Upper lobe of left lung (tissue), 6 donors: ENCODE data around the gene MOGAT1. TPM values are rescaled to one million over a fixed set of nuclear protein-coding genes. Genes with fewer than 3 reads are reported as not detected.

ENCODE experiments used
- ATAC-seq, 2 donors: fragments of 200-7000 bp; cut with Tn5 transposase; one replicate each; pipeline ENCODE4 v1.9.1; 2022; ENCODE audit warnings: mild to moderate bottlenecking in 2 of 2, moderate library complexity in 2 of 2; ENCODE audit not compliant: low FRiP score in 2 of 2
- DNase-seq, 2 donors: peaks; one replicate each; pipeline ENCODE4 v3.0.0-alpha.2; 2019 to 2020
- H3K27ac ChIP-seq, 4 donors: fragments of 200-600 bp; sonication (generic); one replicate each; pipeline ENCODE4 v1.5.1; 2016 to 2019
- H3K27me3 ChIP-seq, 4 donors: fragments of 200-600 bp; sonication (generic); one replicate each; pipeline ENCODE4 v1.5.1; 2017 to 2019
- H3K36me3 ChIP-seq, 4 donors: fragments of 200-600 bp; sonication (generic); one replicate each; pipeline ENCODE4 v1.5.1; 2016 to 2019
- H3K4me1 ChIP-seq, 4 donors: fragments of 200-600 bp; sonication (generic); one replicate each; pipeline ENCODE4 v1.5.1; 2018 to 2019
- H3K4me3 ChIP-seq, 4 donors: fragments of 200-600 bp; sonication (generic); one replicate each; pipeline ENCODE4 v1.5.1; 2017 to 2019; ENCODE audit warnings: mild to moderate bottlenecking in 2 of 4, moderate library complexity in 1 of 4
- H3K9me3 ChIP-seq, 4 donors: fragments of 200-600 bp; sonication (generic); one replicate each; pipeline ENCODE4 v1.5.1; 2018 to 2019
- EP300 ChIP-seq, 4 donors: sonication (generic); formaldehyde crosslinking; IDR thresholded peaks; one replicate each; pipeline ENCODE4 v1.5.1; 2017; ENCODE audit warnings: antibody characterized with exemption in 4 of 4, control low read depth in 2 of 4
- POLR2A ChIP-seq, 4 donors: fragments of 450-650 bp; IDR thresholded peaks; one replicate each; pipeline ENCODE4 v1.5.1; 2016 to 2017; ENCODE audit warnings: antibody characterized with exemption in 4 of 4, mild to moderate bottlenecking in 2 of 4
- POLR2AphosphoS5 ChIP-seq, 2 donors: sonication (generic); formaldehyde crosslinking; IDR thresholded peaks; one replicate each; pipeline ENCODE4 v1.5.1; 2017; ENCODE audit warnings: antibody characterized with exemption in 2 of 2
- WGBS, 2 donors: methylation state at CpG; one replicate each; pipeline ENCODE4 v1.1.5; 2017 to 2018; 5-methylcytosine and 5-hydroxymethylcytosine counted together
- total RNA-seq, 6 donors: library from RNA; depleted of rRNA in 4 of 6; stranded (reverse); fragments of >200 nt in 4 of 6; gene quantifications; one replicate each; pipeline versions ENCODE4 v1.1.0 to v1.2.1, GENCODE V29; 2016 to 2021
- TF ChIP-seq, protein P1 (sequence below), 6 experiments: fragments of 450-650 bp in 4 of 6; fragments of 200-600 bp in 2 of 6; sonication (generic) in 2 of 6; IDR thresholded peaks; one replicate each; pipeline ENCODE4 v1.5.1; 2016 to 2019; ENCODE audit warnings: antibody characterized with exemption in 6 of 6
- donor health status: DM: no; HTN: no; CAD: no; lungs with moderate emphysema.
- donor health status: DM: no; HTN: yes; CAD: no; lungs with severe emphysema.

Gene MOGAT1
- total RNA-seq, 6 donors from 2014 or later: 0.46 to 4.4 (median 1.1) TPM

GRCh38 chr2:222732489-222733178 is 61.2 kb downstream of the MOGAT1 start:
- Histone ChIP-seq H3K4me3 (no peak overlapping the region), H3K27me3 (no peaks in the 10 kb centered on the region), H3K27ac (no peak overlapping the region), H3K36me3 (no peaks in the 10 kb centered on the region), H3K4me1 (peaks cover 8 to 34% (median 21%) of the 10 kb centered on the region in 4 donors), H3K9me3 (no peaks in the 10 kb centered on the region)
- DNase-seq (no peak), ATAC-seq (no peak)
- no peak for TF ChIP-seq EP300 (IDR thresholded peaks at IDR 0.05)
- TF ChIP-seq POLR2AphosphoS5 (IDR thresholded peaks at IDR 0.05): no peak
- TF ChIP-seq POLR2A (IDR thresholded peaks at IDR 0.05): no peak
- TF ChIP-seq, protein P1, sequence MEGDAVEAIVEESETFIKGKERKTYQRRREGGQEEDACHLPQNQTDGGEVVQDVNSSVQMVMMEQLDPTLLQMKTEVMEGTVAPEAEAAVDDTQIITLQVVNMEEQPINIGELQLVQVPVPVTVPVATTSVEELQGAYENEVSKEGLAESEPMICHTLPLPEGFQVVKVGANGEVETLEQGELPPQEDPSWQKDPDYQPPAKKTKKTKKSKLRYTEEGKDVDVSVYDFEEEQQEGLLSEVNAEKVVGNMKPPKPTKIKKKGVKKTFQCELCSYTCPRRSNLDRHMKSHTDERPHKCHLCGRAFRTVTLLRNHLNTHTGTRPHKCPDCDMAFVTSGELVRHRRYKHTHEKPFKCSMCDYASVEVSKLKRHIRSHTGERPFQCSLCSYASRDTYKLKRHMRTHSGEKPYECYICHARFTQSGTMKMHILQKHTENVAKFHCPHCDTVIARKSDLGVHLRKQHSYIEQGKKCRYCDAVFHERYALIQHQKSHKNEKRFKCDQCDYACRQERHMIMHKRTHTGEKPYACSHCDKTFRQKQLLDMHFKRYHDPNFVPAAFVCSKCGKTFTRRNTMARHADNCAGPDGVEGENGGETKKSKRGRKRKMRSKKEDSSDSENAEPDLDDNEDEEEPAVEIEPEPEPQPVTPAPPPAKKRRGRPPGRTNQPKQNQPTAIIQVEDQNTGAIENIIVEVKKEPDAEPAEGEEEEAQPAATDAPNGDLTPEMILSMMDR (IDR thresholded peaks at IDR 0.05): no peak
- 46 to 53% methylated on average over 4 of the region's 4 CpGs for whole genome bisulfite sequencing, 2 donors

GRCh38 chr2:222733470-222733845 is 62.0 kb downstream of the MOGAT1 start:
- no peaks in the 10 kb centered on the region for H3K9me3 ChIP-seq
- H3K4me1 ChIP-seq: peaks cover 8 to 34% (median 21%) of the 10 kb centered on the region in 4 donors
- 86 to 87% methylated on average over 3 of the region's 3 CpGs for WGBS, 2 donors
- ATAC-seq (no peak), DNase-seq (no peak)
- H3K36me3 ChIP-seq: no peaks in the 10 kb centered on the region
- TF ChIP-seq, protein P1 (IDR thresholded peaks at IDR 0.05): no peak
- TF ChIP-seq POLR2AphosphoS5 (IDR thresholded peaks at IDR 0.05): no peak
- no peak for TF ChIP-seq POLR2A (IDR thresholded peaks at IDR 0.05)
- no peak for TF ChIP-seq EP300 (IDR thresholded peaks at IDR 0.05)
- H3K4me3 ChIP-seq: no peak overlapping the region
- H3K27me3 ChIP-seq: no peaks in the 10 kb centered on the region
- peak overlapping the region in 1 of 4 donors; percentile 15 for H3K27ac ChIP-seq

DNA sequence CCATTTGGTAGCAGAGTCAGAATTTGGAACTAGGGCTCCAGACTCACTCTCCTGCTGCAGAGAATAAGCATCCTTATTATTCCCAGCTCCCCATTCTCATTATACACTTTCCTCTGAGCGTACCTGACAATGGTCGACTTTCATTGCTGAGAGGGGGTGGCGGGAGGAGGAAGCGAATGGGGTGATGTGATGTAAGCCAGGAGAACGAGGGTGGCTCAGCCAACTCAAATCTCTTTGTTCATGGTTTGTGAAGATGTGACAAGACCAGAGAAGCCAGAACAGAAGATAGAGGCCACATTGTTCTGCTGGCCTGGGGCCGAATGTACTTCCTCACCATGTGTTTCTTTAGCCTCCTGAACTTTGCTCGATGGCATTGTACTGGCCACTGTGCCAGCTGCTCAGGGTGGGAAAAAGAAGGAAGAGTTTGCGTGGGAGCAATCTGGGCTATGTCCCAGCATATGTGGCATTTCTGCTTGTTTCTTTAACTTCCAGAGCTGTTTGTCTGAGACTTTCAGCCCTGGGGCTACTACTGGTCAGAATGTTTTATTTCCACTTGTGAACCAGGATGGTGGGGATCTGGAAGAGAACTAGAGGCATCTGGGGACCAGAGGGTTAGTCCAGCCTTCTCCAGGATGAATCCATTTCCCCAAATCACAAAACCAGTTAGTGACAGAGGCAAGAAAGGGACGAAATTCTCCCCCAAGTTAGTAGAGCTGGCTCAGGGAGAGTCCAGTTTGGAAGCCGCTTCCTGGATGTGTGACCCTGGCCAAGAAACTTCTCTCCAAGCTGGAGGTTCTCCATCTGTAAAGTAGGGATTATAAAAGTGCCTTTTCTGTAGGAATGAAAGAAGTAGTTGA is 62.6 kb downstream of the MOGAT1 start:
- no peak for DNase-seq
- Histone ChIP-seq H3K9me3 (no peaks in the 10 kb centered on the region), H3K36me3 (no peaks in the 10 kb centered on the region), H3K4me1 (peaks cover 8 to 39% (median 21%) of the 10 kb centered on the region in 4 donors), H3K27ac (peak overlapping the region in 3 of 4 donors; percentile 10 to 27 (median 15)), H3K27me3 (no peaks in the 10 kb centered on the region), H3K4me3 (no peak overlapping the region)
- TF ChIP-seq, protein P1 (IDR thresholded peaks at IDR 0.05): no peak
- TF ChIP-seq POLR2AphosphoS5 (IDR thresholded peaks at IDR 0.05): no peak
- TF ChIP-seq EP300 (IDR thresholded peaks at IDR 0.05): no peak
- WGBS, 2 donors: 63 to 66% methylated on average over 10 of the region's 10 CpGs
- ATAC-seq: peak in 1 of 2 donors; percentile 11

- no peaks in the 10 kb centered on the region for H3K36me3 ChIP-seq
- ATAC-seq (no peak), DNase-seq (no peak)
- no peaks in the 10 kb centered on the region for H3K9me3 ChIP-seq
- no peak overlapping the region for H3K27ac ChIP-seq
- H3K27me3 ChIP-seq: no peaks in the 10 kb centered on the region
- peaks cover 8 to 40% (median 23%) of the 10 kb centered on the region in 4 donors for H3K4me1 ChIP-seq
- TF ChIP-seq, protein P1 (IDR thresholded peaks at IDR 0.05): no peak
- no peak for TF ChIP-seq POLR2A (IDR thresholded peaks at IDR 0.05)
- TF ChIP-seq POLR2AphosphoS5 (IDR thresholded peaks at IDR 0.05): no peak
- TF ChIP-seq EP300 (IDR thresholded peaks at IDR 0.05): no peak
- no peak overlapping the region for H3K4me3 ChIP-seq
- WGBS, 2 donors: 92 to 93% methylated on average over 1 of the region's 1 CpG
Observed at GRCh38 chr2:222734703-222735014, 63.2 kb downstream of the MOGAT1 start.
